ENCODE measurements around the gene EPS15. TPM values are rescaled to one million over a fixed set of nuclear protein-coding genes. Genes with fewer than 3 reads are reported as not detected.

The EPS15 gene
- total RNA-seq, 1 experiment from 2014 or later = 26.3 TPM

- no peak for ATAC-seq
- CTCF ChIA-PET = interaction anchor here (0.5 kb wide), 1 partner anchor 40 kb away, joined by 3 read pairs; no protein-coding TSS in a partner anchor
Observed at GRCh38 chr1:51336711-51337110, 182.4 kb downstream of the EPS15 start.

DNA sequence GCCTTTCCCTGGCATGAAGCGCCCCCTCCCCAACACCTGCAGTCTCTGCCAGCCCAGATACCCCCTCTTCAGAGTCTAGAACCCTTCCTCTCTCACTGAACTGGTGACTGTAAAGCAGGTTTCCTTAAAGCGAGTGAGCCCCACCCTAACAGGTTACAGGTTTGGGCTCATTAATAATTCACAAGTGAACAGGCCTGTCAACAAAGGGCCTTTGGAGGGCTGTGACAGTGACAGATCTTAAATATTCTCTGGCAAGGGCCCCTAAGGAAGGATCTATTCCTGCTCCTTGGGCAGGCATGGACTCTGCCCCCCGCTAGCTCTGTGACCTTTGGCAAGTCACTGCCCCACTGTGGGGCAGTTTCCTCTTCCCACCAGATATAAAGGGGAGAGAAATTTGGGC is 183.1 kb downstream of the EPS15 start:
- ATAC-seq = no peak
- no peak overlapping the region for H3K27ac ChIP-seq (ENCODE audit: low read length)

More at GRCh38 chr1:51336711-51337110, 182.4 kb downstream of the EPS15 start:
- no peaks in the 10 kb centered on the region for H3K79me2 ChIP-seq (ENCODE audit: low read length)
- POLR2A ChIA-PET (ENCODE audit: unreplicated experiment) = no interaction called here
- H3K36me3 ChIP-seq (ENCODE audit: low read depth, low read length) = no peaks in the 10 kb centered on the region
- BruUV-seq (replicated peaks) = no TSS peak
- no peak overlapping the region for H3K9ac ChIP-seq (ENCODE audit: low read length)
- no peaks in the 10 kb centered on the region for H3K9me3 ChIP-seq (ENCODE audit: low read length)
- H3F3A ChIP-seq (ENCODE audit: low read length, unreplicated experiment) = peaks cover 3% of the 10 kb centered on the region
- intact Hi-C loops (cut with micrococcal nuclease) = no loop called here
- no peaks in the 10 kb centered on the region for H4K20me1 ChIP-seq (ENCODE audit: low read length)
- H2AFZ ChIP-seq (ENCODE audit: low read length) = no peak overlapping the region
- H3K4me3 ChIP-seq (ENCODE audit: low read length) = no peak overlapping the region
- DNase-seq = no peak
- peaks cover 10% of the 10 kb centered on the region for H3K4me1 ChIP-seq (ENCODE audit: insufficient read depth, low read length)
- no peaks in the 10 kb centered on the region for H3K27me3 ChIP-seq (ENCODE audit: low read length)
- H3K4me2 ChIP-seq (ENCODE audit: low read length) = no peak overlapping the region
- H3K9me2 ChIP-seq (replicated peaks; ENCODE audit: low read length) = no peaks in the 10 kb centered on the region
- TF ChIP-seq, protein P1, sequence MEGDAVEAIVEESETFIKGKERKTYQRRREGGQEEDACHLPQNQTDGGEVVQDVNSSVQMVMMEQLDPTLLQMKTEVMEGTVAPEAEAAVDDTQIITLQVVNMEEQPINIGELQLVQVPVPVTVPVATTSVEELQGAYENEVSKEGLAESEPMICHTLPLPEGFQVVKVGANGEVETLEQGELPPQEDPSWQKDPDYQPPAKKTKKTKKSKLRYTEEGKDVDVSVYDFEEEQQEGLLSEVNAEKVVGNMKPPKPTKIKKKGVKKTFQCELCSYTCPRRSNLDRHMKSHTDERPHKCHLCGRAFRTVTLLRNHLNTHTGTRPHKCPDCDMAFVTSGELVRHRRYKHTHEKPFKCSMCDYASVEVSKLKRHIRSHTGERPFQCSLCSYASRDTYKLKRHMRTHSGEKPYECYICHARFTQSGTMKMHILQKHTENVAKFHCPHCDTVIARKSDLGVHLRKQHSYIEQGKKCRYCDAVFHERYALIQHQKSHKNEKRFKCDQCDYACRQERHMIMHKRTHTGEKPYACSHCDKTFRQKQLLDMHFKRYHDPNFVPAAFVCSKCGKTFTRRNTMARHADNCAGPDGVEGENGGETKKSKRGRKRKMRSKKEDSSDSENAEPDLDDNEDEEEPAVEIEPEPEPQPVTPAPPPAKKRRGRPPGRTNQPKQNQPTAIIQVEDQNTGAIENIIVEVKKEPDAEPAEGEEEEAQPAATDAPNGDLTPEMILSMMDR (conservative IDR thresholded peaks at IDR 0.05; ENCODE audit: low read depth, low read length) = no peak
- TF ChIP-seq EZH2phosphoT487 (IDR thresholded peaks at IDR 0.05; ENCODE audit: borderline replicate concordance, low read length) = no peak
- no peak for TF ChIP-seq EZH2 (IDR thresholded peaks at IDR 0.05; ENCODE audit: low read length, unreplicated experiment)
- no peak overlapping the region for H3K27ac ChIP-seq (ENCODE audit: low read length)

More for the DNA sequence above, 183.1 kb downstream of the EPS15 start:
- H3K27me3 ChIP-seq (ENCODE audit: low read length) = no peaks in the 10 kb centered on the region
- DNase-seq = no peak
- H3K4me1 ChIP-seq (ENCODE audit: insufficient read depth, low read length) = peaks cover 17% of the 10 kb centered on the region
- ChIA-PET POLR2A (ENCODE audit: unreplicated experiment) (no interaction called here), CTCF (no interaction called here)
- no peak overlapping the region for H2AFZ ChIP-seq (ENCODE audit: low read length)
- H3K4me3 ChIP-seq (ENCODE audit: low read length) = no peak overlapping the region
- H3K79me2 ChIP-seq (ENCODE audit: low read length) = no peaks in the 10 kb centered on the region
- TF ChIP-seq EZH2phosphoT487 (IDR thresholded peaks at IDR 0.05; ENCODE audit: borderline replicate concordance, low read length) (no peak), EZH2 (IDR thresholded peaks at IDR 0.05; ENCODE audit: low read length, unreplicated experiment) (no peak)
- TF ChIP-seq, protein P1 (conservative IDR thresholded peaks at IDR 0.05; ENCODE audit: low read depth, low read length) = no peak
- H3K9me2 ChIP-seq (replicated peaks; ENCODE audit: low read length) = no peaks in the 10 kb centered on the region
- no TSS peak for BruUV-seq (replicated peaks)
- H3F3A ChIP-seq (ENCODE audit: low read length, unreplicated experiment) = peaks cover 3% of the 10 kb centered on the region
- H3K9ac ChIP-seq (ENCODE audit: low read length) = no peak overlapping the region
- no peaks in the 10 kb centered on the region for H3K9me3 ChIP-seq (ENCODE audit: low read length)
- no peak overlapping the region for H3K4me2 ChIP-seq (ENCODE audit: low read length)
- H3K36me3 ChIP-seq (ENCODE audit: low read depth, low read length) = no peaks in the 10 kb centered on the region
- intact Hi-C loops (cut with micrococcal nuclease) = no loop called here
- no peaks in the 10 kb centered on the region for H4K20me1 ChIP-seq (ENCODE audit: low read length)
